Activated CD4-positive, alpha-beta T cell treated with anti-CD3 and anti-CD28 coated beads, Interleukin-10, Interleukin-2, amounts not matched to agents 100 ng/mL and 50 ng/mL, durations not matched to agents 16 hours and 8 hours (primary cell): Measurements from ENCODE around the gene HOXA3.

Experiments
- DNase-seq: peaks from one replicate; pipeline ENCODE4 v3.0.0-alpha.2; 2020

HOXA3 gene

GRCh38 chr7:27098578-27099451, 53.6 kb downstream of the HOXA3 start:
- DNase-seq = no peak

GRCh38 chr7:27097686-27098577, 54.5 kb downstream of the HOXA3 start:
- DNase-seq = no peak

- DNase-seq = no peak
Measured at GRCh38 chr7:27096768-27097514, 55.4 kb downstream of the HOXA3 start.

GRCh38 chr7:27095897-27096767, 56.3 kb downstream of the HOXA3 start, which contains the start of gene HOXA1:
TSS of gene HOXA1 (minus strand) at chr7:27096000. CDS start at chr7:27095912, 88 bp downstream.
- peak; percentile 83 for DNase-seq

GRCh38 chr7:27095050-27095896, 57.1 kb downstream of the HOXA3 start:
- DNase-seq = no peak

GRCh38 chr7:27094304-27095049, 57.9 kb downstream of the HOXA3 start:
- DNase-seq = no peak

GRCh38 chr7:27093184-27093895, 59.0 kb downstream of the HOXA3 start:
- DNase-seq = no peak

GRCh38 chr7:27092819-27093110, 59.6 kb downstream of the HOXA3 start:
- DNase-seq = no peak

GRCh38 chr7:27091941-27092818, 60.2 kb downstream of the HOXA3 start:
- DNase-seq = no peak

GRCh38 chr7:27091105-27091504, 61.3 kb downstream of the HOXA3 start:
- no peak for DNase-seq

GRCh38 chr7:27088002-27088922, 64.1 kb downstream of the HOXA3 start:
- DNase-seq = no peak

GRCh38 chr7:27083646-27084045, 68.7 kb downstream of the HOXA3 start:
- DNase-seq = no peak

- DNase-seq = no peak
Measured at GRCh38 chr7:27082171-27082570, 70.2 kb downstream of the HOXA3 start.

GRCh38 chr7:27080844-27081436, 71.4 kb downstream of the HOXA3 start:
- DNase-seq = no peak

- DNase-seq = no peak
Measured at GRCh38 chr7:27079234-27079975, 73.0 kb downstream of the HOXA3 start.

GRCh38 chr7:27078616-27079233, 73.7 kb downstream of the HOXA3 start:
- DNase-seq = no peak
